H1 (cell line): ENCODE results near the gene FOXK1. TPM values are rescaled to one million over a fixed set of nuclear protein-coding genes. Genes with fewer than 3 reads are reported as not detected.

Experiments
- CTCF ChIA-PET: fragments of 300-600 bp; sonication (Branson Sonifier 250); formaldehyde crosslinking; loops from one replicate; lab custom pipeline; 2021; ENCODE audit not compliant: partially characterized antibody; lab: Charles Lee
- POLR2A ChIA-PET: fragments of 300-600 bp; sonication (Branson Sonifier 250); formaldehyde crosslinking; loops from one replicate; lab custom pipeline; 2021; ENCODE audit warnings: inconsistent platforms; ENCODE audit not compliant: partially characterized antibody; lab: Charles Lee
- DNase-seq, 2 experiments: peaks; one replicate each; pipeline versions ENCODE4 v3.0.0 to v3.0.0-alpha.2; 2010 to 2022; ENCODE audit warnings: low spot score in 2 of 2, low read depth in 1 of 2, mixed read lengths in 1 of 2
- FAIRE-seq: peaks from 2 replicates; lab custom pipeline; 2011; peaks lifted over from hg19 to GRCh38; lab: Jason Lieb, UNC
- H2AFZ ChIP-seq: 2 replicates; pipeline ENCODE4 v1.8.1; 2012; ENCODE audit warnings: low read length, inconsistent platforms
- H2AK5ac ChIP-seq: 2 replicates; pipeline ENCODE4 v1.6.1; 2013; ENCODE audit warnings: low read depth, low read length
- H2BK120ac ChIP-seq: replicated peaks from 2 replicates; pipeline ENCODE3; 2013; ENCODE audit warnings: low read depth, low read length, inconsistent platforms
- H2BK12ac ChIP-seq: 2 replicates; pipeline ENCODE4 v1.6.1; 2013; ENCODE audit warnings: low read depth, low read length
- H2BK15ac ChIP-seq: 2 replicates; pipeline ENCODE4 v1.6.1; 2013; ENCODE audit warnings: low read length
- H2BK20ac ChIP-seq: 2 replicates; pipeline ENCODE4 v1.6.1; 2013; ENCODE audit warnings: low read length
- H2BK5ac ChIP-seq: 2 replicates; pipeline ENCODE4 v1.6.1; 2013; ENCODE audit warnings: low read depth, low read length
- H3K14ac ChIP-seq: 2 replicates; pipeline ENCODE4 v1.6.1; 2013; ENCODE audit warnings: inconsistent platforms; ENCODE audit not compliant: insufficient read length
- H3K18ac ChIP-seq: 2 replicates; pipeline ENCODE4 v1.6.1; 2013; ENCODE audit warnings: low read length; ENCODE audit errors: extremely low read depth
- H3K23ac ChIP-seq: 2 replicates; pipeline ENCODE4 v1.6.1; 2013; ENCODE audit warnings: inconsistent platforms; ENCODE audit not compliant: insufficient read length
- H3K23me2 ChIP-seq: 2 replicates; pipeline ENCODE4 v1.6.1; 2013; ENCODE audit warnings: low read depth, low read length
- H3K27ac ChIP-seq: 2 replicates; pipeline ENCODE4 v1.6.1; 2011; ENCODE audit warnings: low read depth, low read length, inconsistent platforms
- H3K27me3 ChIP-seq, 4 experiments: replicated peaks in 1 of 4; 1 replicate in 1 of 4; 2 replicates in 3 of 4; pipeline versions ENCODE4 v1.6.1 to v1.8.1; 2011 to 2013; ENCODE audit warnings: low read length in 3 of 4, mild to moderate bottlenecking in 3 of 4, inconsistent platforms in 2 of 4, mixed read lengths in 2 of 4, moderate library complexity in 1 of 4; ENCODE audit not compliant: control insufficient read depth in 3 of 4, insufficient read depth in 3 of 4; ENCODE audit errors: extremely low read depth in 1 of 4
- H3K36me3 ChIP-seq, 4 experiments: 2 replicates each; pipeline versions ENCODE4 v1.6.1 to v1.8.1; 2011 to 2013; ENCODE audit warnings: mild to moderate bottlenecking in 4 of 4, low read length in 3 of 4, moderate library complexity in 2 of 4, control low read depth in 1 of 4, inconsistent platforms in 1 of 4; ENCODE audit not compliant: insufficient read depth in 4 of 4, control insufficient read depth in 2 of 4
- H3K4ac ChIP-seq: replicated peaks from 2 replicates; pipeline ENCODE3; 2013; ENCODE audit warnings: low read length, low read depth, mixed read lengths, inconsistent platforms; ENCODE audit not compliant: insufficient read length
- H3K4me1 ChIP-seq, 4 experiments: replicated peaks in 1 of 4; 1 replicate in 1 of 4; 2 replicates in 3 of 4; pipeline versions ENCODE4 v1.6.1 to v1.8.1; 2011 to 2013; ENCODE audit warnings: low read length in 3 of 4, inconsistent platforms in 2 of 4, mixed read lengths in 1 of 4; ENCODE audit not compliant: insufficient read depth in 4 of 4, control insufficient read depth in 3 of 4
- H3K4me2 ChIP-seq, 2 experiments: 2 replicates each; pipeline versions ENCODE4 v1.6.1 to v1.8.1; 2011 to 2013; ENCODE audit warnings: low read depth in 2 of 2, low read length in 2 of 2, control low read depth in 1 of 2, inconsistent platforms in 1 of 2, mild to moderate bottlenecking in 1 of 2; ENCODE audit not compliant: insufficient read depth in 1 of 2
- H3K4me3 ChIP-seq, 4 experiments: fragments of 200-600, 300-600 bp in 1 of 4; sonication (generic), shearing (Covaris generic), sonication (Bioruptor Twin) in 1 of 4; 2 replicates each; pipeline versions ENCODE4 v1.5.1 to v1.8.1; 2011 to 2016; ENCODE audit warnings: low read length in 4 of 4, low read depth in 3 of 4, control low read depth in 2 of 4, inconsistent platforms in 2 of 4, mild to moderate bottlenecking in 2 of 4, mixed read lengths in 1 of 4, moderate library complexity in 1 of 4; ENCODE audit not compliant: insufficient read depth in 2 of 4; ENCODE audit errors: extremely low read depth in 1 of 4
- H3K56ac ChIP-seq: replicated peaks from 2 replicates; pipeline ENCODE3; 2013; ENCODE audit warnings: low read depth, mild to moderate bottlenecking, mixed read lengths, low read length, inconsistent platforms; ENCODE audit not compliant: insufficient read length
- H3K79me1 ChIP-seq: 2 replicates; pipeline ENCODE4 v1.6.1; 2013; ENCODE audit warnings: low read depth, low read length, control low read depth
- H3K79me2 ChIP-seq, 2 experiments: 2 replicates each; pipeline versions ENCODE4 v1.6.1 to v1.8.1; 2012 to 2013; ENCODE audit warnings: low read length in 2 of 2, mild to moderate bottlenecking in 2 of 2, inconsistent platforms in 1 of 2; ENCODE audit not compliant: insufficient read depth in 2 of 2, control insufficient read depth in 1 of 2
- H3K9ac ChIP-seq, 4 experiments: replicated peaks in 1 of 4; 1 replicate in 1 of 4; 2 replicates in 3 of 4; pipeline versions ENCODE4 v1.6.1 to v1.8.1; 2011 to 2013; ENCODE audit warnings: low read depth in 3 of 4, low read length in 3 of 4, control low read depth in 2 of 4, mild to moderate bottlenecking in 2 of 4, moderate library complexity in 2 of 4, inconsistent platforms in 1 of 4; ENCODE audit errors: extremely low read depth in 1 of 4
- H3K9me3 ChIP-seq, 2 experiments: 2 replicates each; pipeline versions ENCODE4 v1.6.1 to v1.8.1; 2012 to 2013; ENCODE audit warnings: mild to moderate bottlenecking in 2 of 2, moderate library complexity in 2 of 2, control low read depth in 1 of 2, inconsistent platforms in 1 of 2, low read depth in 1 of 2, low read length in 1 of 2, mixed read lengths in 1 of 2; ENCODE audit not compliant: insufficient read depth in 2 of 2
- H4K20me1 ChIP-seq, 2 experiments: replicated peaks in 1 of 2; 2 replicates each; pipeline versions ENCODE3 to v1.8.1; 2011 to 2013; ENCODE audit warnings: inconsistent platforms in 2 of 2, low read length in 2 of 2, mild to moderate bottlenecking in 1 of 2; ENCODE audit not compliant: insufficient read depth in 2 of 2, control insufficient read depth in 1 of 2
- H4K5ac ChIP-seq: 2 replicates; pipeline ENCODE4 v1.6.1; 2013; ENCODE audit warnings: low read length, low read depth, mixed read lengths, inconsistent platforms; ENCODE audit not compliant: insufficient read length
- H4K8ac ChIP-seq: 2 replicates; pipeline ENCODE4 v1.8.0; 2013; ENCODE audit warnings: mild to moderate bottlenecking, moderate library complexity, low read length, inconsistent platforms; ENCODE audit not compliant: insufficient read depth; ENCODE audit errors: extremely low read depth
- H4K91ac ChIP-seq: replicated peaks from 2 replicates; pipeline ENCODE3; 2013; ENCODE audit warnings: low read length, mixed read lengths, inconsistent platforms; ENCODE audit not compliant: insufficient read length
- BACH1 ChIP-seq: IDR thresholded peaks from 2 replicates; pipeline ENCODE4 v1.6.1; 2012; ENCODE audit warnings: low read length, improper control_type of control experiment
- EP300 ChIP-seq, 2 experiments: IDR thresholded peaks; 1 replicate in 1 of 2; 2 replicates in 1 of 2; pipeline ENCODE4 v1.6.1; 2011 to 2012; ENCODE audit warnings: low read depth in 2 of 2, low read length in 2 of 2, mild to moderate bottlenecking in 2 of 2, borderline replicate concordance in 1 of 2, inconsistent platforms in 1 of 2, moderate library complexity in 1 of 2
- JUN ChIP-seq: IDR thresholded peaks from 2 replicates; pipeline ENCODE4 v1.6.1; 2011; ENCODE audit warnings: low read depth, mild to moderate bottlenecking, improper control_type of control experiment, low read length
- MAFK ChIP-seq: IDR thresholded peaks from 2 replicates; pipeline ENCODE4 v1.6.1; 2012; ENCODE audit warnings: low read depth, mild to moderate bottlenecking, improper control_type of control experiment, low read length
- SIX5 ChIP-seq: IDR thresholded peaks from 2 replicates; pipeline ENCODE4 v1.6.1; 2011; ENCODE audit warnings: mild to moderate bottlenecking, low read depth, low read length
- SP1 ChIP-seq: IDR thresholded peaks from 2 replicates; pipeline ENCODE4 v1.6.1; 2011; ENCODE audit warnings: low read depth, low read length
- TAF7 ChIP-seq: optimal IDR thresholded peaks from 2 replicates; pipeline ENCODE3; 2011; ENCODE audit warnings: low read depth, mild to moderate bottlenecking, inconsistent platforms, low read length, moderate library complexity, borderline replicate concordance
- whole genome bisulfite sequencing, 2 experiments: shearing (Covaris generic) in 1 of 2; methylation state at CpG; one replicate each; pipeline versions ENCODE4 v1.1.6 to v1.1.7; 2013 to 2015; ENCODE audit warnings: low lambda C conversion rate in 2 of 2, mixed read lengths in 2 of 2, inconsistent platforms in 1 of 2, low coverage in 1 of 2, missing lambda C conversion rate in 1 of 2; ENCODE audit not compliant: insufficient replicate concordance in 2 of 2, insufficient coverage in 1 of 2, insufficient read length in 1 of 2; ENCODE audit errors: extremely low coverage in 1 of 2, missing lambda C conversion rate in 1 of 2; 5-methylcytosine and 5-hydroxymethylcytosine counted together
- polyA plus RNA-seq, 7 experiments: library from polyadenylated mRNA; depleted of rRNA in 3 of 7; stranded (reverse) in 5 of 7; unstranded in 2 of 7; fragments of >200 nt in 5 of 7; fragments of 200-250 nt in 2 of 7; gene quantifications; 1 replicate in 5 of 7; 2 replicates in 1 of 7; 4 replicates in 1 of 7; pipeline versions ENCODE4 v1.2.1 to v1.2.3, GENCODE V29; 2011 to 2013; ENCODE audit warnings: missing spikeins in 2 of 7, mixed read lengths in 2 of 7
- total RNA-seq: library from RNA; stranded (reverse); fragmentation: NEBNext Ultra II Directional; extraction: Animal tissue kit (Norgen Biotek cat#: 25700); gene quantifications from 2 replicates; pipeline ENCODE4 v1.2.1, GENCODE V29; 2021

Gene FOXK1
- total and polyA plus RNA-seq, 2 of the 8 experiments (the other 6 are each of a cell fraction or from before 2014, with no cell fraction given): 2.0 to 8.5 TPM

GRCh38 chr7:4738711-4739527, 56.8 kb downstream of the FOXK1 start:
- peak overlapping the region in 1 of 2 experiments; percentile 11; a peak in 1 of 4 replicates for H3K4me2 ChIP-seq
- H2BK120ac ChIP-seq: no peak overlapping the region
- H4K8ac ChIP-seq: no peak overlapping the region
- H3K4ac ChIP-seq: no peak overlapping the region
- H3K23ac ChIP-seq: no peak overlapping the region
- no peak overlapping the region for H4K5ac ChIP-seq
- no peak overlapping the region for H4K91ac ChIP-seq
- DNase-seq (peak in 1 of 2 experiments; percentile 51), FAIRE-seq (peak; percentile 28)
- no peak overlapping the region for H3K18ac ChIP-seq
- no peak overlapping the region for H2BK20ac ChIP-seq
- H4K20me1 ChIP-seq: peaks cover 8 to 21% of the 10 kb centered on the region in 2 experiments
- H3K36me3 ChIP-seq: no peaks in the 10 kb centered on the region
- no peak overlapping the region for H3K9ac ChIP-seq
- peak overlapping the region; percentile 43; the same call in 1 of the 2 replicates for H2BK12ac ChIP-seq
- no peaks in the 10 kb centered on the region for H3K79me2 ChIP-seq
- no peaks in the 10 kb centered on the region for H3K23me2 ChIP-seq
- no peak overlapping the region for H3K14ac ChIP-seq
- no peak for TF ChIP-seq JUN
- TF ChIP-seq SIX5: no peak
- no peak for TF ChIP-seq TAF7
- no peak for TF ChIP-seq SP1
- peak; percentile 83 for TF ChIP-seq MAFK
- TF ChIP-seq BACH1: peak; percentile 68; the same call in 1 of the 2 replicates
- TF ChIP-seq EP300 (IDR thresholded peaks at IDR 0.05; ENCODE audit: borderline replicate concordance in 1 of 2, low read depth in 2 of 2, low read length in 2 of 2): no peak
- H3K27me3 ChIP-seq: peaks cover 3 to 34% (median 23%) of the 10 kb centered on the region in 4 experiments
- H2BK15ac ChIP-seq: no peak overlapping the region
- H2BK5ac ChIP-seq: no peak overlapping the region; the same call in 1 of the 2 replicates
- ChIA-PET POLR2A (no interaction called here), CTCF (interaction anchor here (0.8 kb wide), 1 partner anchor 15 kb away, joined by 4 read pairs; no protein-coding TSS in a partner anchor)
- H3K4me3 ChIP-seq: no peak overlapping the region
- H3K4me1 ChIP-seq: peaks cover 1 to 6% (median 4%) of the 10 kb centered on the region in 4 experiments; a peak in 4 of 7 replicates
- H3K79me1 ChIP-seq: peaks cover 4% of the 10 kb centered on the region; the same call in 1 of the 2 replicates
- no peaks in the 10 kb centered on the region for H3K9me3 ChIP-seq
- 62% methylated on average over 23 of the region's 23 CpGs; no CpG with 5 or more reads in 1 of the 2 experiments for WGBS, 2 experiments
- H3K27ac ChIP-seq: no peak overlapping the region
- H3K56ac ChIP-seq: no peak overlapping the region
- no peak overlapping the region for H2AK5ac ChIP-seq
- no peak overlapping the region for H2AFZ ChIP-seq
